ENCODE measurements around the gene CGB8.
A peak's percentile ranks its signal among the peaks of the same experiment; 100 is the strongest.

The CGB8 gene

DNA sequence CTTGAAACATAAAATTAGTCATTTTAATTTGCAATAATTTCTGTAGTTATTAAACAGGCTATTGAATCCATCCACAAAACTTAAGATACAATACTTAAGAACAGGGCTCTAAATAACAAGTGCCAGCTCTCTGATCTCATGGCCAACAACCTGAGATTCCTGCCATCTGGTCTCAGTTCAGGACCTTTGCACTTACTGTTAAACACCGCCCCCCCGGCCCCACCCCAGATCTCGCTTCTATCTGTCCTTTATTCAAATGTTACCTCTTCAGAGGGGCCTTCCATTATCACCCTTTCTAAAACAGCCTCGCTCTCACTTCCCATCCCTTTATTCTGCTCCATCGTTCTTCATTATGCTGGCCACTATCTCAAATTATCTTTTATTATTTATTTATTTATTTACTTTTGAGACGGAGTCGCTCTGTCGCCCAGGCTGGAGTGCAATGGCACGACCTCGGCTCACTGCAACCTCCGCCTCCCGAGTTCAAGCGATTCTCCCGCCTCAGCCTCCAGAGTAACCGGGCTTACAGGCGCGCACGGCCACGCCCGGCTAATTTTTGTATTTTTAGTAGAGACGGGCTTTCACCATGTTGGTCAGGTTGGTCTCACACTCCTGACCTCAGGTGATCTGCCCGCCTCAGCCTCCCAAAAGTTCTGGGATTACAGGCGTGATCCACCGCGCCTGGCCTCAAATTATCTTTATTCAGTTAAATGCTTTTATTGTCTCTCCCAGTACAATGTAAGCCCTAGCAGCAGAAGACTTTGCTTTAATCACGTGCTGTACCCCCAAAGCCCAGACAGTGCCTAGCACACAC is 35.5 kb upstream of the CGB8 start:
- CTCF ChIA-PET: interaction anchor here (1.0 kb wide), 1 partner anchor 11 kb away, joined by 3 read pairs; no protein-coding TSS in a partner anchor
- peak overlapping the region; percentile 29 for H3K4me3 ChIP-seq (ENCODE audit: low read depth, low read length)
- peaks cover 28 to 31% of the 10 kb centered on the region in 2 experiments for H3K36me3 ChIP-seq (ENCODE audit: control insufficient read depth in 2 of 2, insufficient read depth in 1 of 2, low read length in 2 of 2)
- H3K4me1 ChIP-seq (ENCODE audit: control insufficient read depth, insufficient read depth, low read length): peaks cover 5% of the 10 kb centered on the region; the same call in 1 of the 2 replicates
- peak overlapping the region; percentile 56 for H3K27ac ChIP-seq (ENCODE audit: extremely low read depth, low read depth, low read length)
- POLR2A ChIA-PET: no interaction called here
- no peaks in the 10 kb centered on the region for H3K9me3 ChIP-seq (ENCODE audit: control insufficient read depth, insufficient read depth, low read depth, low read length)
- TF ChIP-seq, protein P1, sequence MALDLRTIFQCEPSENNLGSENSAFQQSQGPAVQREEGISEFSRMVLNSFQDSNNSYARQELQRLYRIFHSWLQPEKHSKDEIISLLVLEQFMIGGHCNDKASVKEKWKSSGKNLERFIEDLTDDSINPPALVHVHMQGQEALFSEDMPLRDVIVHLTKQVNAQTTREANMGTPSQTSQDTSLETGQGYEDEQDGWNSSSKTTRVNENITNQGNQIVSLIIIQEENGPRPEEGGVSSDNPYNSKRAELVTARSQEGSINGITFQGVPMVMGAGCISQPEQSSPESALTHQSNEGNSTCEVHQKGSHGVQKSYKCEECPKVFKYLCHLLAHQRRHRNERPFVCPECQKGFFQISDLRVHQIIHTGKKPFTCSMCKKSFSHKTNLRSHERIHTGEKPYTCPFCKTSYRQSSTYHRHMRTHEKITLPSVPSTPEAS (tag by site-specific recombination; IDR thresholded peaks at IDR 0.05): peak; percentile 27; the same call in 1 of the 2 replicates
- TF ChIP-seq ZNF571 (tag by site-specific recombination; IDR thresholded peaks at IDR 0.05): no peak
- TF ChIP-seq, protein P2, sequence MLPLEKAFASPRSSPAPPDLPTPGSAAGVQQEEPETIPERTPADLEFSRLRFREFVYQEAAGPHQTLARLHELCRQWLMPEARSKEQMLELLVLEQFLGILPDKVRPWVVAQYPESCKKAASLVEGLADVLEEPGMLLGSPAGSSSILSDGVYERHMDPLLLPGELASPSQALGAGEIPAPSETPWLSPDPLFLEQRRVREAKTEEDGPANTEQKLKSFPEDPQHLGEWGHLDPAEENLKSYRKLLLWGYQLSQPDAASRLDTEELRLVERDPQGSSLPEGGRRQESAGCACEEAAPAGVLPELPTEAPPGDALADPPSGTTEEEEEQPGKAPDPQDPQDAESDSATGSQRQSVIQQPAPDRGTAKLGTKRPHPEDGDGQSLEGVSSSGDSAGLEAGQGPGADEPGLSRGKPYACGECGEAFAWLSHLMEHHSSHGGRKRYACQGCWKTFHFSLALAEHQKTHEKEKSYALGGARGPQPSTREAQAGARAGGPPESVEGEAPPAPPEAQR (tag by site-specific recombination; IDR thresholded peaks at IDR 0.05): 0 out of 2 replicates have a peak, but pooled peaks have one; percentile 81
- no peak for TF ChIP-seq ZNF350 (tag by site-specific recombination; IDR thresholded peaks at IDR 0.05)
- TF ChIP-seq RBAK (tag by site-specific recombination; IDR thresholded peaks at IDR 0.05): no peak
- no peak for TF ChIP-seq REPIN1 (tag by site-specific recombination; IDR thresholded peaks at IDR 0.05; ENCODE audit: low read depth)
- TF ChIP-seq SP7 (tag by site-specific recombination; IDR thresholded peaks at IDR 0.05): no peak
- TF ChIP-seq ZNF610 (tag by site-specific recombination; IDR thresholded peaks at IDR 0.05; ENCODE audit: borderline replicate concordance): no peak
- no peak for TF ChIP-seq GLI2 (tag by site-specific recombination; IDR thresholded peaks at IDR 0.05; ENCODE audit: borderline replicate concordance, low read depth)
- TF ChIP-seq ZNF707 (tag by site-specific recombination; IDR thresholded peaks at IDR 0.05): no peak
- TF ChIP-seq ZNF585B (tag by site-specific recombination; IDR thresholded peaks at IDR 0.05): no peak
- TF ChIP-seq ZNF792 (tag by site-specific recombination; IDR thresholded peaks at IDR 0.05): no peak
- TF ChIP-seq ZNF654 (tag by site-specific recombination; IDR thresholded peaks at IDR 0.05; ENCODE audit: low read depth): no peak
- TF ChIP-seq ZNF785 (tag by site-specific recombination; IDR thresholded peaks at IDR 0.05): no peak
- peak; percentile 30; the same call in 1 of the 2 replicates for TF ChIP-seq ZNF623 (tag by site-specific recombination; IDR thresholded peaks at IDR 0.05)
- TF ChIP-seq ZNF324 (tag by site-specific recombination; IDR thresholded peaks at IDR 0.05): 0 out of 2 replicates have a peak, but pooled peaks have one; percentile 18
- TF ChIP-seq ZNF624 (tag by site-specific recombination; IDR thresholded peaks at IDR 0.05): no peak
- TF ChIP-seq ZFP37 (tag by site-specific recombination; IDR thresholded peaks at IDR 0.05): no peak
- no peak for TF ChIP-seq ZNF155 (tag by site-specific recombination; IDR thresholded peaks at IDR 0.05)
- TF ChIP-seq, protein P3, sequence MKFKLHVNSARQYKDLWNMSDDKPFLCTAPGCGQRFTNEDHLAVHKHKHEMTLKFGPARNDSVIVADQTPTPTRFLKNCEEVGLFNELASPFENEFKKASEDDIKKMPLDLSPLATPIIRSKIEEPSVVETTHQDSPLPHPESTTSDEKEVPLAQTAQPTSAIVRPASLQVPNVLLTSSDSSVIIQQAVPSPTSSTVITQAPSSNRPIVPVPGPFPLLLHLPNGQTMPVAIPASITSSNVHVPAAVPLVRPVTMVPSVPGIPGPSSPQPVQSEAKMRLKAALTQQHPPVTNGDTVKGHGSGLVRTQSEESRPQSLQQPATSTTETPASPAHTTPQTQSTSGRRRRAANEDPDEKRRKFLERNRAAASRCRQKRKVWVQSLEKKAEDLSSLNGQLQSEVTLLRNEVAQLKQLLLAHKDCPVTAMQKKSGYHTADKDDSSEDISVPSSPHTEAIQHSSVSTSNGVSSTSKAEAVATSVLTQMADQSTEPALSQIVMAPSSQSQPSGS (tag by site-specific recombination; IDR thresholded peaks at IDR 0.05; ENCODE audit: low read depth): no peak
- TF ChIP-seq, protein P4, sequence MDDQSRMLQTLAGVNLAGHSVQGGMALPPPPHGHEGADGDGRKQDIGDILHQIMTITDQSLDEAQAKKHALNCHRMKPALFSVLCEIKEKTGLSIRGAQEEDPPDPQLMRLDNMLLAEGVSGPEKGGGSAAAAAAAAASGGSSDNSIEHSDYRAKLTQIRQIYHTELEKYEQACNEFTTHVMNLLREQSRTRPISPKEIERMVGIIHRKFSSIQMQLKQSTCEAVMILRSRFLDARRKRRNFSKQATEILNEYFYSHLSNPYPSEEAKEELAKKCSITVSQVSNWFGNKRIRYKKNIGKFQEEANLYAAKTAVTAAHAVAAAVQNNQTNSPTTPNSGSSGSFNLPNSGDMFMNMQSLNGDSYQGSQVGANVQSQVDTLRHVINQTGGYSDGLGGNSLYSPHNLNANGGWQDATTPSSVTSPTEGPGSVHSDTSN (CRISPR knock-in tag; IDR thresholded peaks at IDR 0.05): no peak
- peak; percentile 72; the same call in 1 of the 2 replicates for TF ChIP-seq ZNF664 (tag by site-specific recombination; IDR thresholded peaks at IDR 0.05)
- TF ChIP-seq ZNF175 (tag by site-specific recombination; IDR thresholded peaks at IDR 0.05): no peak
- no peak for TF ChIP-seq YY1 (tag by site-specific recombination; IDR thresholded peaks at IDR 0.05)
- TF ChIP-seq, protein P5, sequence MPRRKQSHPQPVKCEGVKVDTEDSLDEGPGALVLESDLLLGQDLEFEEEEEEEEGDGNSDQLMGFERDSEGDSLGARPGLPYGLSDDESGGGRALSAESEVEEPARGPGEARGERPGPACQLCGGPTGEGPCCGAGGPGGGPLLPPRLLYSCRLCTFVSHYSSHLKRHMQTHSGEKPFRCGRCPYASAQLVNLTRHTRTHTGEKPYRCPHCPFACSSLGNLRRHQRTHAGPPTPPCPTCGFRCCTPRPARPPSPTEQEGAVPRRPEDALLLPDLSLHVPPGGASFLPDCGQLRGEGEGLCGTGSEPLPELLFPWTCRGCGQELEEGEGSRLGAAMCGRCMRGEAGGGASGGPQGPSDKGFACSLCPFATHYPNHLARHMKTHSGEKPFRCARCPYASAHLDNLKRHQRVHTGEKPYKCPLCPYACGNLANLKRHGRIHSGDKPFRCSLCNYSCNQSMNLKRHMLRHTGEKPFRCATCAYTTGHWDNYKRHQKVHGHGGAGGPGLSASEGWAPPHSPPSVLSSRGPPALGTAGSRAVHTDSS (tag by site-specific recombination; IDR thresholded peaks at IDR 0.05): no peak
- TF ChIP-seq ZNF221 (tag by site-specific recombination; IDR thresholded peaks at IDR 0.05; ENCODE audit: borderline replicate concordance): no peak
- TF ChIP-seq, protein P6, sequence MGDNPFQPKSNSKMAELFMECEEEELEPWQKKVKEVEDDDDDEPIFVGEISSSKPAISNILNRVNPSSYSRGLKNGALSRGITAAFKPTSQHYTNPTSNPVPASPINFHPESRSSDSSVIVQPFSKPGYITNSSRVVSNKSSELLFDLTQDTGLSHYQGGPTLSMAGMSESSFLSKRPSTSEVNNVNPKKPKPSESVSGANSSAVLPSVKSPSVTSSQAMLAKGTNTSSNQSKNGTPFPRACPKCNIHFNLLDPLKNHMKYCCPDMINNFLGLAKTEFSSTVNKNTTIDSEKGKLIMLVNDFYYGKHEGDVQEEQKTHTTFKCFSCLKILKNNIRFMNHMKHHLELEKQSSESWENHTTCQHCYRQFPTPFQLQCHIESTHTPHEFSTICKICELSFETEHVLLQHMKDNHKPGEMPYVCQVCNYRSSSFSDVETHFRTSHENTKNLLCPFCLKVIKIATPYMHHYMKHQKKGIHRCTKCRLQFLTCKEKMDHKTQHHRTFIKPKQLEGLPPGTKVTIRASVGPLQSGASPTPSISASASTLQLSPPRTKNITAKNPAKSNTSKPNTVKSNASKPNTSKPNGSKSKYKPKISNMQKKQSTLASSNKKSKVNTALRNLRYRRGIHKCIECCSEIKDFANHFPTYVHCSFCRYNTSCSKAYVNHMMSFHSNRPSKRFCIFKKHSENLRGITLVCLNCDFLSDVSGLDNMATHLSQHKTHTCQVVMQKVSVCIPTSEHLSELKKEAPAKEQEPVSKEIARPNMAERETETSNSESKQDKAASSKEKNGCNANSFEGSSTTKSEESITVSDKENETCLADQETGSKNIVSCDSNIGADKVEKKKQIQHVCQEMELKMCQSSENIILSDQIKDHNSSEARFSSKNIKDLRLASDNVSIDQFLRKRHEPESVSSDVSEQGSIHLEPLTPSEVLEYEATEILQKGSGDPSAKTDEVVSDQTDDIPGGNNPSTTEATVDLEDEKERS (tag by site-specific recombination; IDR thresholded peaks at IDR 0.05): no peak
- peak; percentile 59; the same call in 1 of the 2 replicates for TF ChIP-seq ZSCAN30 (tag by site-specific recombination; IDR thresholded peaks at IDR 0.05)
- TF ChIP-seq ZNF37A (tag by site-specific recombination; IDR thresholded peaks at IDR 0.05): no peak
